ENCODE measurements around the gene EXOC4.

- no peak for TF ChIP-seq CTCF (IDR thresholded peaks at IDR 0.05)
- TF ChIP-seq POLR2AphosphoS5 (IDR thresholded peaks at IDR 0.05): no peak
Observed at GRCh38 chr7:133275446-133276095, 22.7 kb downstream of the EXOC4 start.
